Trophoblast cell (in vitro differentiated cells and primary cell): ENCODE results near the gene MCHR2.

ENCODE experiments used
- DNase-seq, 2 donors: peaks; one replicate each; pipeline ENCODE4 v3.0.0-alpha.2; 2016
- H2AFZ ChIP-seq: 2 replicates; pipeline ENCODE4 v1.6.1; 2013; ENCODE audit warnings: low read length, moderate library complexity, mild to moderate bottlenecking; ENCODE audit not compliant: insufficient read depth, poor library complexity
- H2AK5ac ChIP-seq: 2 replicates; pipeline ENCODE4 v1.6.1; 2013; ENCODE audit warnings: mild to moderate bottlenecking, low read length
- H2BK120ac ChIP-seq: 2 replicates; pipeline ENCODE4 v1.6.1; 2013; ENCODE audit warnings: low read length, mild to moderate bottlenecking, moderate library complexity; ENCODE audit not compliant: insufficient read depth, poor library complexity
- H2BK12ac ChIP-seq: 2 replicates; pipeline ENCODE4 v1.6.1; 2013; ENCODE audit warnings: mild to moderate bottlenecking, low read length, moderate library complexity
- H2BK5ac ChIP-seq: 2 replicates; pipeline ENCODE4 v1.6.1; 2013; ENCODE audit warnings: low read length, low read depth, moderate library complexity, mild to moderate bottlenecking; ENCODE audit not compliant: poor library complexity
- H3K14ac ChIP-seq: 2 replicates; pipeline ENCODE4 v1.6.1; 2013; ENCODE audit warnings: mild to moderate bottlenecking, low read length
- H3K18ac ChIP-seq: 2 replicates; pipeline ENCODE4 v1.6.1; 2013; ENCODE audit warnings: mild to moderate bottlenecking, low read length
- H3K23ac ChIP-seq: 2 replicates; pipeline ENCODE4 v1.6.1; 2013; ENCODE audit warnings: low read length
- H3K27ac ChIP-seq: 2 replicates; pipeline ENCODE4 v1.5.1; 2013; ENCODE audit warnings: low read depth, mild to moderate bottlenecking, inconsistent platforms, low read length, moderate library complexity
- H3K27me3 ChIP-seq: 2 replicates; pipeline ENCODE4 v1.6.1; 2013; ENCODE audit warnings: inconsistent platforms, mild to moderate bottlenecking, low read length, moderate library complexity; ENCODE audit not compliant: insufficient read depth
- H3K36me3 ChIP-seq, 2 experiments: 1 replicate in 1 of 2; 2 replicates in 1 of 2; pipeline ENCODE4 v1.6.1; 2013; ENCODE audit warnings: low read length in 2 of 2, mild to moderate bottlenecking in 2 of 2, moderate library complexity in 1 of 2; ENCODE audit not compliant: insufficient read depth in 2 of 2, control insufficient read depth in 1 of 2
- H3K4ac ChIP-seq: 2 replicates; pipeline ENCODE4 v1.6.1; 2013; ENCODE audit warnings: low read depth, mild to moderate bottlenecking, low read length, moderate library complexity
- H3K4me1 ChIP-seq, 2 experiments: 1 replicate in 1 of 2; 2 replicates in 1 of 2; pipeline ENCODE4 v1.6.1; 2013; ENCODE audit warnings: low read length in 2 of 2, mild to moderate bottlenecking in 2 of 2, moderate library complexity in 1 of 2; ENCODE audit not compliant: insufficient read depth in 2 of 2, control insufficient read depth in 1 of 2
- H3K4me2 ChIP-seq: 2 replicates; pipeline ENCODE4 v1.6.1; 2013; ENCODE audit warnings: inconsistent platforms, mild to moderate bottlenecking, low read length, moderate library complexity
- H3K4me3 ChIP-seq: 2 replicates; pipeline ENCODE4 v1.5.1; 2013; ENCODE audit warnings: mild to moderate bottlenecking, low read depth, low read length, inconsistent platforms
- H3K79me1 ChIP-seq: one replicate; pipeline ENCODE4 v1.6.1; 2013; ENCODE audit warnings: low read length
- H3K79me2 ChIP-seq: 2 replicates; pipeline ENCODE4 v1.6.1; 2013; ENCODE audit warnings: low read length, mild to moderate bottlenecking; ENCODE audit not compliant: control insufficient read depth, insufficient read depth, poor library complexity
- H3K9ac ChIP-seq: 2 replicates; pipeline ENCODE4 v1.6.1; 2013; ENCODE audit warnings: mild to moderate bottlenecking, low read length
- H3K9me3 ChIP-seq: 2 replicates; pipeline ENCODE4 v1.6.1; 2013; ENCODE audit warnings: low read depth, mild to moderate bottlenecking, control low read depth, inconsistent platforms, low read length; ENCODE audit not compliant: insufficient read depth
- H4K12ac ChIP-seq: 2 replicates; pipeline ENCODE4 v1.6.1; 2013; ENCODE audit warnings: low read depth, mild to moderate bottlenecking, low read length, moderate library complexity
- H4K8ac ChIP-seq: 2 replicates; pipeline ENCODE4 v1.6.1; 2013; ENCODE audit warnings: low read depth, mild to moderate bottlenecking, low read length, moderate library complexity
- H4K91ac ChIP-seq: one replicate; pipeline ENCODE4 v1.6.1; 2013; ENCODE audit warnings: low read depth, mild to moderate bottlenecking, low read length, moderate library complexity
- WGBS: extraction: QIAGEN DNeasy Blood & Tissue Kit; methylation state at CpG from one replicate; pipeline ENCODE4 v1.1.7; 2013; ENCODE audit warnings: missing lambda C conversion rate; ENCODE audit not compliant: insufficient read length, insufficient coverage; ENCODE audit errors: extremely low coverage; 5-methylcytosine and 5-hydroxymethylcytosine counted together

The MCHR2 gene

DNA sequence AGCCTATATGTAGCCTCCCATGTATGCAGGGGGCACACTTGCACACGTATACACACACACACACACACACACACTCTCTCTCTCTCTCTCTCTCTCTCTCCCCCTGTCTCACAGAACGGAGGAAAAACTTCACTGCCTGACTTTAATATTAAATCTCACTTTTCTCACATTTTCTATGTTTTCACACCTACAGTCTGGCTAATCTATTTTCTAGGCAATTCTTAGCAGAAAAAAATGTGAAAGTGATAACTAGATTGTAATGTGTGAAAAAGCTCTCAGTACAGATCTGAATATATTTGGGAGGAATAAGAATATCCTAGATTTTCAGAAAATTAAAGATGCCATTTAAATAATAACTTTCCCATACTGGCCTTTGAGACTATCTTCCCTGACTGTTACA is 120.9 kb downstream of the MCHR2 start:
- Histone ChIP-seq H2AFZ (no peak overlapping the region), H3K4ac (no peak overlapping the region), H3K27ac (no peak overlapping the region), H3K4me1 (no peaks in the 10 kb centered on the region), H2BK120ac (no peak overlapping the region), H3K9me3 (no peaks in the 10 kb centered on the region), H4K8ac (no peak overlapping the region), H4K12ac (no peak overlapping the region), H3K23ac (no peak overlapping the region), H3K79me2 (no peaks in the 10 kb centered on the region), H3K14ac (no peak overlapping the region), H3K9ac (no peak overlapping the region), H2AK5ac (no peak overlapping the region), H3K4me3 (no peak overlapping the region), H3K79me1 (no peaks in the 10 kb centered on the region), H3K18ac (no peak overlapping the region), H3K27me3 (no peaks in the 10 kb centered on the region), H2BK5ac (no peak overlapping the region), H3K4me2 (no peak overlapping the region), H4K91ac (no peak overlapping the region), H2BK12ac (no peak overlapping the region), H3K36me3 (no peaks in the 10 kb centered on the region)
- no peak for DNase-seq
- WGBS: no CpG with 5 or more reads among the region's 2 CpGs

DNA sequence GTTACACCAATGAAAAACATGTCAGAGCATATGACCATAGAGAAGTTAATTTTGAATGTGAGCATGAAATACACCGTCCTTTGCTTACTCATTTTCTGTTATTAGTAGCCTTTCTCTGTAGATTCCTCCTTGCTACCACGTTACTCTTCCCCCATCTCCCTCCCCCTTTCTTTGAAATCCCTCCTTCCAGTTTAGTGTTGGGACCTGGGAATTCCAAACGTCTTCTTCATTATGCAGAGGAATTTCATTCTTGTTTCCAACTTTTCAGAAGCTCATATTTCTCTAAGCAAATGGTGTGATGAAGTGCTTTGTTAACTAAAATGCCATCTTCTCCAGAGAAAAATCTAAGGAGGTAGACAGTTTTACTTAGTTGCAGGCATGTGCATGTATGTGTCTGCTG is 122.4 kb downstream of the MCHR2 start:
- Histone ChIP-seq H3K27ac (no peak overlapping the region), H3K23ac (no peak overlapping the region), H3K4ac (no peak overlapping the region), H2BK12ac (no peak overlapping the region), H2BK5ac (no peak overlapping the region), H3K9me3 (no peaks in the 10 kb centered on the region), H3K79me2 (no peaks in the 10 kb centered on the region), H2BK120ac (no peak overlapping the region), H2AK5ac (no peak overlapping the region), H3K36me3 (no peaks in the 10 kb centered on the region), H3K4me3 (no peak overlapping the region), H3K79me1 (no peaks in the 10 kb centered on the region), H3K4me2 (no peak overlapping the region), H3K4me1 (no peaks in the 10 kb centered on the region), H3K9ac (no peak overlapping the region), H3K27me3 (no peaks in the 10 kb centered on the region), H4K91ac (no peak overlapping the region), H4K12ac (no peak overlapping the region), H2AFZ (no peak overlapping the region), H4K8ac (no peak overlapping the region), H3K18ac (no peak overlapping the region), H3K14ac (no peak overlapping the region)
- WGBS: no CpG with 5 or more reads among the region's 3 CpGs
- DNase-seq: no peak
